SU-DHL-6 (cell line): ENCODE data around the gene SH3RF1.

Experiments
- EZH2phosphoT487 ChIP-seq: fragments of 200-600 bp; sonication (generic), shearing (Covaris generic); conservative IDR thresholded peaks from 2 replicates; pipeline ENCODE4 v1.6.1; 2018; ENCODE audit warnings: mild to moderate bottlenecking, antibody characterized with exemption, low read length, moderate library complexity, mixed read lengths
- TF ChIP-seq, protein P1 (sequence below): fragments of 200-600 bp; sonication (generic); IDR thresholded peaks from one replicate; pipeline ENCODE4 v1.5.1; 2017; ENCODE audit warnings: antibody characterized with exemption, mild to moderate bottlenecking, low read length, moderate library complexity; ENCODE audit not compliant: insufficient read depth, poor library complexity, severe bottlenecking

DNA sequence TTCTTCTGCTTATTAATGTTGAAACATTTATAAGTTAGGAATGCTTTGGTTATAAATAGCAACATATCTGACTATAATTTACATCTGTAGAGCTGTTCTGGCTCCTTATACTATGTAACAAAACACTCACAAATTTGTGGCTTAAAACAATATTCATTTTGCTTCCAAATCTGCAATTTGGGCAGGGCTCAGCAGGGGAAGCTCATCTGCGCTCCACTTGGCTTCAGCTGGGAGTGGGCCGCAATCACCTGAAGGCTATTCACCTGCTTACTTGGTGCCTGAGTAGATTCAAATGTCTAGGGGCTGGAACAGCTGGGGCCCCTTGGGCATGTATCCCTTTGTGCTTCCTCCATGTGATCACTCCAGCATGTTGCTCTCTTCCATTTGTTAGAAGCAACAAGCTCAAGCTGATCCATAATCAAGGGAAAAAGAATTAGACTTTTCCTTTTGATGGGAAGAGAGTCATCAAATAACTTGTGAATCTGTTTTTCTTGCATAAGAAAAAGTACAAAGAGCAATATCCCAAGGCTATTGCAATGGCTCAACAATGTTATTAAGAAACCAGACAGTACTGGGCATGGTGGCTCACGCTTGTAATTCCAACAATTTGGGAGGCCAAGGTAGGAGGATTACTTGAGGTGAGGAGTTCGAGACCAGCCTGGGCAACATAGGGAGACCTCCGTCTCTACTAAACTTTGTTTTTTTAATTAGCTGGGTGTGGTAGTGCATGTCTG is 225.9 kb downstream of the SH3RF1 start:
- TF ChIP-seq, protein P1, sequence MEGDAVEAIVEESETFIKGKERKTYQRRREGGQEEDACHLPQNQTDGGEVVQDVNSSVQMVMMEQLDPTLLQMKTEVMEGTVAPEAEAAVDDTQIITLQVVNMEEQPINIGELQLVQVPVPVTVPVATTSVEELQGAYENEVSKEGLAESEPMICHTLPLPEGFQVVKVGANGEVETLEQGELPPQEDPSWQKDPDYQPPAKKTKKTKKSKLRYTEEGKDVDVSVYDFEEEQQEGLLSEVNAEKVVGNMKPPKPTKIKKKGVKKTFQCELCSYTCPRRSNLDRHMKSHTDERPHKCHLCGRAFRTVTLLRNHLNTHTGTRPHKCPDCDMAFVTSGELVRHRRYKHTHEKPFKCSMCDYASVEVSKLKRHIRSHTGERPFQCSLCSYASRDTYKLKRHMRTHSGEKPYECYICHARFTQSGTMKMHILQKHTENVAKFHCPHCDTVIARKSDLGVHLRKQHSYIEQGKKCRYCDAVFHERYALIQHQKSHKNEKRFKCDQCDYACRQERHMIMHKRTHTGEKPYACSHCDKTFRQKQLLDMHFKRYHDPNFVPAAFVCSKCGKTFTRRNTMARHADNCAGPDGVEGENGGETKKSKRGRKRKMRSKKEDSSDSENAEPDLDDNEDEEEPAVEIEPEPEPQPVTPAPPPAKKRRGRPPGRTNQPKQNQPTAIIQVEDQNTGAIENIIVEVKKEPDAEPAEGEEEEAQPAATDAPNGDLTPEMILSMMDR: no peak
- no peak for TF ChIP-seq EZH2phosphoT487
